Upper lobe of left lung (tissue), 4 donors: Measurements from ENCODE around the gene STC2.

Experiments used
- EP300 ChIP-seq, 4 donors: sonication (generic); formaldehyde crosslinking; IDR thresholded peaks; one replicate each; pipeline ENCODE4 v1.5.1; 2017; ENCODE audit warnings: antibody characterized with exemption in 4 of 4, control low read depth in 2 of 4
- POLR2A ChIP-seq, 4 donors: fragments of 450-650 bp; IDR thresholded peaks; one replicate each; pipeline ENCODE4 v1.5.1; 2016 to 2017; ENCODE audit warnings: antibody characterized with exemption in 4 of 4, mild to moderate bottlenecking in 2 of 4
- POLR2AphosphoS5 ChIP-seq, 2 donors: sonication (generic); formaldehyde crosslinking; IDR thresholded peaks; one replicate each; pipeline ENCODE4 v1.5.1; 2017; ENCODE audit warnings: antibody characterized with exemption in 2 of 2
- TF ChIP-seq, protein P1 (sequence below), 6 experiments: fragments of 450-650 bp in 4 of 6; fragments of 200-600 bp in 2 of 6; sonication (generic) in 2 of 6; IDR thresholded peaks; one replicate each; pipeline ENCODE4 v1.5.1; 2016 to 2019; ENCODE audit warnings: antibody characterized with exemption in 6 of 6

DNA sequence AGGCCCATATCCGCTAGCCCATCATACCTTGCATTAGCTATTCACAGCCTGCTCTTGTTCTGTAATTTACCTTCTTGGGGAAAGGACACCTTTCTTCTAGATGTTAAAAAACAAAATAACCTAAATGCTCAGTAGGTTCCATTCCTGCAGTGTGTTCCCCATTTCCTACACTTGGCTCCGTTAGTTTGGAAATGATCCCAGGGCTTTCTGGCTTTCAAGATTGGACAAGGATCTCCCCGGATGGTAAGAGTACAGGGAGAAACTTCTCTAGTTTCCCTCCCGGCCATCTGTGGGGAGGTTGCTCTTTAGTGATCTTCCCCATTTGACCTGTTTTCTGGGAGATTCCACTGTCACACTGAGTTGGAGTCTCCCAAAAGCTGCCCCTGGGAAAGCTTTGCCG is 27.3 kb upstream of the STC2 start:
- TF ChIP-seq EP300 (IDR thresholded peaks at IDR 0.05) (no peak), POLR2AphosphoS5 (IDR thresholded peaks at IDR 0.05) (no peak), POLR2A (IDR thresholded peaks at IDR 0.05) (no peak)
- TF ChIP-seq, protein P1, sequence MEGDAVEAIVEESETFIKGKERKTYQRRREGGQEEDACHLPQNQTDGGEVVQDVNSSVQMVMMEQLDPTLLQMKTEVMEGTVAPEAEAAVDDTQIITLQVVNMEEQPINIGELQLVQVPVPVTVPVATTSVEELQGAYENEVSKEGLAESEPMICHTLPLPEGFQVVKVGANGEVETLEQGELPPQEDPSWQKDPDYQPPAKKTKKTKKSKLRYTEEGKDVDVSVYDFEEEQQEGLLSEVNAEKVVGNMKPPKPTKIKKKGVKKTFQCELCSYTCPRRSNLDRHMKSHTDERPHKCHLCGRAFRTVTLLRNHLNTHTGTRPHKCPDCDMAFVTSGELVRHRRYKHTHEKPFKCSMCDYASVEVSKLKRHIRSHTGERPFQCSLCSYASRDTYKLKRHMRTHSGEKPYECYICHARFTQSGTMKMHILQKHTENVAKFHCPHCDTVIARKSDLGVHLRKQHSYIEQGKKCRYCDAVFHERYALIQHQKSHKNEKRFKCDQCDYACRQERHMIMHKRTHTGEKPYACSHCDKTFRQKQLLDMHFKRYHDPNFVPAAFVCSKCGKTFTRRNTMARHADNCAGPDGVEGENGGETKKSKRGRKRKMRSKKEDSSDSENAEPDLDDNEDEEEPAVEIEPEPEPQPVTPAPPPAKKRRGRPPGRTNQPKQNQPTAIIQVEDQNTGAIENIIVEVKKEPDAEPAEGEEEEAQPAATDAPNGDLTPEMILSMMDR (IDR thresholded peaks at IDR 0.05), result no peak
